GM23338 (cell line): ENCODE data around the gene STXBP5L. TPM values are rescaled to one million over a fixed set of nuclear protein-coding genes. Genes with fewer than 3 reads are reported as not detected.

Experiments
- CREB1 ChIP-seq: fragments of 250-450 bp; sonication (Bioruptor Pico); IDR thresholded peaks from 2 replicates; pipeline ENCODE4 v1.5.0; 2020; ENCODE audit warnings: low read depth, mild to moderate bottlenecking, moderate library complexity
- EZH2 ChIP-seq: fragments of 200-600 bp; sonication (generic); IDR thresholded peaks from one replicate; pipeline ENCODE4 v1.8.0; 2017; ENCODE audit warnings: antibody characterized with exemption, mild to moderate bottlenecking, low read depth; ENCODE audit not compliant: unreplicated experiment
- JUNB ChIP-seq: IDR thresholded peaks from one replicate; pipeline ENCODE4 v1.6.1; 2016; ENCODE audit warnings: antibody characterized with exemption; ENCODE audit not compliant: unreplicated experiment
- NANOG ChIP-seq: IDR thresholded peaks from 2 replicates; pipeline ENCODE4 v1.6.1; 2016; ENCODE audit warnings: antibody characterized with exemption, borderline replicate concordance
- POLR2AphosphoS5 ChIP-seq: IDR thresholded peaks from 2 replicates; pipeline ENCODE4 v1.6.1; 2016; ENCODE audit warnings: antibody characterized with exemption, low read depth
- STAT1 ChIP-seq: IDR thresholded peaks from one replicate; pipeline ENCODE4 v1.6.1; 2016; ENCODE audit warnings: antibody characterized with exemption; ENCODE audit not compliant: unreplicated experiment
- ZNF114 ChIP-seq: fragments of 250-450 bp; sonication (Bioruptor Pico); IDR thresholded peaks from 2 replicates; pipeline ENCODE4 v1.5.0; 2020; ENCODE audit warnings: mild to moderate bottlenecking, moderate library complexity
- ZNF331 ChIP-seq: fragments of 250-450 bp; sonication (Bioruptor Pico); IDR thresholded peaks from 2 replicates; pipeline ENCODE4 v1.5.0; 2020; ENCODE audit warnings: low read depth, mild to moderate bottlenecking, moderate library complexity
- polyA plus RNA-seq: library from polyadenylated mRNA; unstranded; fragments of >200 nt; fragmentation: Nextera tagmentation; extraction: Ambion mirVana; gene quantifications from 2 replicates; pipeline ENCODE4 v1.2.1, GENCODE V29; 2016
- total RNA-seq: library from RNA; depleted of rRNA; stranded (reverse); fragments of >200 nt; shearing (Covaris generic); gene quantifications from 2 replicates; pipeline ENCODE4 v1.2.3, GENCODE V29; 2014
- TF ChIP-seq, protein P1 (sequence below): fragments of 250-450 bp; sonication (Bioruptor Pico); IDR thresholded peaks from 2 replicates; pipeline ENCODE4 v1.5.0; 2020; ENCODE audit warnings: mild to moderate bottlenecking, moderate library complexity
- TF ChIP-seq, protein P2 (sequence below): IDR thresholded peaks from one replicate; pipeline ENCODE4 v1.6.1; 2018; ENCODE audit warnings: antibody characterized with exemption; ENCODE audit not compliant: unreplicated experiment
- TF ChIP-seq, protein P3 (sequence below), 2 experiments: fragments of 200-600 bp in 1 of 2; sonication (generic) in 1 of 2; conservative IDR thresholded peaks; 2 replicates each; pipeline versions ENCODE4 v1.5.1 to v1.6.1; 2016 to 2017; ENCODE audit warnings: antibody characterized with exemption in 2 of 2, low read depth in 2 of 2, mild to moderate bottlenecking in 2 of 2, moderate library complexity in 1 of 2

Gene STXBP5L
- total and polyA plus RNA-seq, 2 experiments from 2014 or later = 4.2 to 6.0 TPM

DNA sequence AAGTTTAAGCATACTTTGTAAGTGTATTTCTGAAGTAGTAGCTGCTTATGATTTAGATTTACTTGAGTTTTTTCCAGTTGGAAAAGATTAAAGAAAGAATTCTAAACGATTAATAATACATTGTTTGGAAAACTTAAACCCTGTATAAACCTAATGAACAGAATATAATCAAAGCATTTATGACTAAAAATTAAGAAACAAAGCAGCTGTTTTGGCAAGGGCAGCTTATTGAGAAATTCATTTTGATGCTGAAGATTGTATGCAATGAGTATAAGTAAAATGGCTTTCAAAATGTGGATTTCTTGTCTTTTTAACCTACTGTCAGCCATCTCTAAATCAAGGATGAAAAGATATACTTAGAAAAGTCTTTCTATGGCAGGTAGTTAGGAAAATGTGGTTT, 497.6 kb downstream of the STXBP5L start (continued):
- TF ChIP-seq, protein P1, sequence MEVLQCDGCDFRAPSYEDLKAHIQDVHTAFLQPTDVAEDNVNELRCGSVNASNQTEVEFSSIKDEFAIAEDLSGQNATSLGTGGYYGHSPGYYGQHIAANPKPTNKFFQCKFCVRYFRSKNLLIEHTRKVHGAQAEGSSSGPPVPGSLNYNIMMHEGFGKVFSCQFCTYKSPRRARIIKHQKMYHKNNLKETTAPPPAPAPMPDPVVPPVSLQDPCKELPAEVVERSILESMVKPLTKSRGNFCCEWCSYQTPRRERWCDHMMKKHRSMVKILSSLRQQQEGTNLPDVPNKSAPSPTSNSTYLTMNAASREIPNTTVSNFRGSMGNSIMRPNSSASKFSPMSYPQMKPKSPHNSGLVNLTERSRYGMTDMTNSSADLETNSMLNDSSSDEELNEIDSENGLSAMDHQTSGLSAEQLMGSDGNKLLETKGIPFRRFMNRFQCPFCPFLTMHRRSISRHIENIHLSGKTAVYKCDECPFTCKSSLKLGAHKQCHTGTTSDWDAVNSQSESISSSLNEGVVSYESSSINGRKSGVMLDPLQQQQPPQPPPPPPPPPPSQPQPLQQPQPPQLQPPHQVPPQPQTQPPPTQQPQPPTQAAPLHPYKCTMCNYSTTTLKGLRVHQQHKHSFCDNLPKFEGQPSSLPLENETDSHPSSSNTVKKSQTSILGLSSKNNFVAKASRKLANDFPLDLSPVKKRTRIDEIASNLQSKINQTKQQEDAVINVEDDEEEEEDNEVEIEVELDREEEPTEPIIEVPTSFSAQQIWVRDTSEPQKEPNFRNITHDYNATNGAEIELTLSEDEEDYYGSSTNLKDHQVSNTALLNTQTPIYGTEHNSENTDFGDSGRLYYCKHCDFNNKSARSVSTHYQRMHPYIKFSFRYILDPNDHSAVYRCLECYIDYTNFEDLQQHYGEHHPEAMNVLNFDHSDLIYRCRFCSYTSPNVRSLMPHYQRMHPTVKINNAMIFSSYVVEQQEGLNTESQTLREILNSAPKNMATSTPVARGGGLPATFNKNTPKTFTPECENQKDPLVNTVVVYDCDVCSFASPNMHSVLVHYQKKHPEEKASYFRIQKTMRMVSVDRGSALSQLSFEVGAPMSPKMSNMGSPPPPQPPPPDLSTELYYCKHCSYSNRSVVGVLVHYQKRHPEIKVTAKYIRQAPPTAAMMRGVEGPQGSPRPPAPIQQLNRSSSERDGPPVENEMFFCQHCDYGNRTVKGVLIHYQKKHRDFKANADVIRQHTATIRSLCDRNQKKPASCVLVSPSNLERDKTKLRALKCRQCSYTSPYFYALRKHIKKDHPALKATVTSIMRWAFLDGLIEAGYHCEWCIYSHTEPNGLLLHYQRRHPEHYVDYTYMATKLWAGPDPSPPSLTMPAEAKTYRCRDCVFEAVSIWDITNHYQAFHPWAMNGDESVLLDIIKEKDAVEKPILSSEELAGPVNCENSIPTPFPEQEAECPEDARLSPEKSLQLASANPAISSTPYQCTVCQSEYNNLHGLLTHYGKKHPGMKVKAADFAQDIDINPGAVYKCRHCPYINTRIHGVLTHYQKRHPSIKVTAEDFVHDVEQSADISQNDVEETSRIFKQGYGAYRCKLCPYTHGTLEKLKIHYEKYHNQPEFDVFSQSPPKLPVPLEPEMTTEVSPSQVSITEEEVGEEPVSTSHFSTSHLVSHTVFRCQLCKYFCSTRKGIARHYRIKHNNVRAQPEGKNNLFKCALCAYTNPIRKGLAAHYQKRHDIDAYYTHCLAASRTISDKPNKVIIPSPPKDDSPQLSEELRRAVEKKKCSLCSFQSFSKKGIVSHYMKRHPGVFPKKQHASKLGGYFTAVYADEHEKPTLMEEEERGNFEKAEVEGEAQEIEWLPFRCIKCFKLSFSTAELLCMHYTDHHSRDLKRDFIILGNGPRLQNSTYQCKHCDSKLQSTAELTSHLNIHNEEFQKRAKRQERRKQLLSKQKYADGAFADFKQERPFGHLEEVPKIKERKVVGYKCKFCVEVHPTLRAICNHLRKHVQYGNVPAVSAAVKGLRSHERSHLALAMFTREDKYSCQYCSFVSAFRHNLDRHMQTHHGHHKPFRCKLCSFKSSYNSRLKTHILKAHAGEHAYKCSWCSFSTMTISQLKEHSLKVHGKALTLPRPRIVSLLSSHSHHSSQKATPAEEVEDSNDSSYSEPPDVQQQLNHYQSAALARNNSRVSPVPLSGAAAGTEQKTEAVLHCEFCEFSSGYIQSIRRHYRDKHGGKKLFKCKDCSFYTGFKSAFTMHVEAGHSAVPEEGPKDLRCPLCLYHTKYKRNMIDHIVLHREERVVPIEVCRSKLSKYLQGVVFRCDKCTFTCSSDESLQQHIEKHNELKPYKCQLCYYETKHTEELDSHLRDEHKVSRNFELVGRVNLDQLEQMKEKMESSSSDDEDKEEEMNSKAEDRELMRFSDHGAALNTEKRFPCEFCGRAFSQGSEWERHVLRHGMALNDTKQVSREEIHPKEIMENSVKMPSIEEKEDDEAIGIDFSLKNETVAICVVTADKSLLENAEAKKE (CRISPR knock-in tag) = no peak
- TF ChIP-seq POLR2AphosphoS5 (no peak), STAT1 (no peak), EZH2 (no peak), CREB1 (CRISPR knock-in tag) (no peak), NANOG (no peak), JUNB (no peak), ZNF114 (CRISPR knock-in tag) (no peak), ZNF331 (CRISPR knock-in tag) (no peak)
- TF ChIP-seq, protein P2, sequence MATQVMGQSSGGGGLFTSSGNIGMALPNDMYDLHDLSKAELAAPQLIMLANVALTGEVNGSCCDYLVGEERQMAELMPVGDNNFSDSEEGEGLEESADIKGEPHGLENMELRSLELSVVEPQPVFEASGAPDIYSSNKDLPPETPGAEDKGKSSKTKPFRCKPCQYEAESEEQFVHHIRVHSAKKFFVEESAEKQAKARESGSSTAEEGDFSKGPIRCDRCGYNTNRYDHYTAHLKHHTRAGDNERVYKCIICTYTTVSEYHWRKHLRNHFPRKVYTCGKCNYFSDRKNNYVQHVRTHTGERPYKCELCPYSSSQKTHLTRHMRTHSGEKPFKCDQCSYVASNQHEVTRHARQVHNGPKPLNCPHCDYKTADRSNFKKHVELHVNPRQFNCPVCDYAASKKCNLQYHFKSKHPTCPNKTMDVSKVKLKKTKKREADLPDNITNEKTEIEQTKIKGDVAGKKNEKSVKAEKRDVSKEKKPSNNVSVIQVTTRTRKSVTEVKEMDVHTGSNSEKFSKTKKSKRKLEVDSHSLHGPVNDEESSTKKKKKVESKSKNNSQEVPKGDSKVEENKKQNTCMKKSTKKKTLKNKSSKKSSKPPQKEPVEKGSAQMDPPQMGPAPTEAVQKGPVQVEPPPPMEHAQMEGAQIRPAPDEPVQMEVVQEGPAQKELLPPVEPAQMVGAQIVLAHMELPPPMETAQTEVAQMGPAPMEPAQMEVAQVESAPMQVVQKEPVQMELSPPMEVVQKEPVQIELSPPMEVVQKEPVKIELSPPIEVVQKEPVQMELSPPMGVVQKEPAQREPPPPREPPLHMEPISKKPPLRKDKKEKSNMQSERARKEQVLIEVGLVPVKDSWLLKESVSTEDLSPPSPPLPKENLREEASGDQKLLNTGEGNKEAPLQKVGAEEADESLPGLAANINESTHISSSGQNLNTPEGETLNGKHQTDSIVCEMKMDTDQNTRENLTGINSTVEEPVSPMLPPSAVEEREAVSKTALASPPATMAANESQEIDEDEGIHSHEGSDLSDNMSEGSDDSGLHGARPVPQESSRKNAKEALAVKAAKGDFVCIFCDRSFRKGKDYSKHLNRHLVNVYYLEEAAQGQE = no peak
- TF ChIP-seq, protein P3, sequence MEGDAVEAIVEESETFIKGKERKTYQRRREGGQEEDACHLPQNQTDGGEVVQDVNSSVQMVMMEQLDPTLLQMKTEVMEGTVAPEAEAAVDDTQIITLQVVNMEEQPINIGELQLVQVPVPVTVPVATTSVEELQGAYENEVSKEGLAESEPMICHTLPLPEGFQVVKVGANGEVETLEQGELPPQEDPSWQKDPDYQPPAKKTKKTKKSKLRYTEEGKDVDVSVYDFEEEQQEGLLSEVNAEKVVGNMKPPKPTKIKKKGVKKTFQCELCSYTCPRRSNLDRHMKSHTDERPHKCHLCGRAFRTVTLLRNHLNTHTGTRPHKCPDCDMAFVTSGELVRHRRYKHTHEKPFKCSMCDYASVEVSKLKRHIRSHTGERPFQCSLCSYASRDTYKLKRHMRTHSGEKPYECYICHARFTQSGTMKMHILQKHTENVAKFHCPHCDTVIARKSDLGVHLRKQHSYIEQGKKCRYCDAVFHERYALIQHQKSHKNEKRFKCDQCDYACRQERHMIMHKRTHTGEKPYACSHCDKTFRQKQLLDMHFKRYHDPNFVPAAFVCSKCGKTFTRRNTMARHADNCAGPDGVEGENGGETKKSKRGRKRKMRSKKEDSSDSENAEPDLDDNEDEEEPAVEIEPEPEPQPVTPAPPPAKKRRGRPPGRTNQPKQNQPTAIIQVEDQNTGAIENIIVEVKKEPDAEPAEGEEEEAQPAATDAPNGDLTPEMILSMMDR (conservative IDR thresholded peaks at IDR 0.05; ENCODE audit: low read depth in 2 of 2) = no peak
